Trophoblast cell (in vitro differentiated cells and primary cell): ENCODE data around the gene ATF6.

Experiments used
- DNase-seq, 2 donors: peaks; one replicate each; pipeline ENCODE4 v3.0.0-alpha.2; 2016
- H2AFZ ChIP-seq: 2 replicates; pipeline ENCODE4 v1.6.1; 2013; ENCODE audit warnings: low read length, moderate library complexity, mild to moderate bottlenecking; ENCODE audit not compliant: insufficient read depth, poor library complexity
- H2AK5ac ChIP-seq: 2 replicates; pipeline ENCODE4 v1.6.1; 2013; ENCODE audit warnings: mild to moderate bottlenecking, low read length
- H2BK120ac ChIP-seq: 2 replicates; pipeline ENCODE4 v1.6.1; 2013; ENCODE audit warnings: low read length, mild to moderate bottlenecking, moderate library complexity; ENCODE audit not compliant: insufficient read depth, poor library complexity
- H2BK12ac ChIP-seq: 2 replicates; pipeline ENCODE4 v1.6.1; 2013; ENCODE audit warnings: mild to moderate bottlenecking, low read length, moderate library complexity
- H2BK5ac ChIP-seq: 2 replicates; pipeline ENCODE4 v1.6.1; 2013; ENCODE audit warnings: low read length, low read depth, moderate library complexity, mild to moderate bottlenecking; ENCODE audit not compliant: poor library complexity
- H3K14ac ChIP-seq: 2 replicates; pipeline ENCODE4 v1.6.1; 2013; ENCODE audit warnings: mild to moderate bottlenecking, low read length
- H3K18ac ChIP-seq: 2 replicates; pipeline ENCODE4 v1.6.1; 2013; ENCODE audit warnings: mild to moderate bottlenecking, low read length
- H3K23ac ChIP-seq: 2 replicates; pipeline ENCODE4 v1.6.1; 2013; ENCODE audit warnings: low read length
- H3K27ac ChIP-seq: 2 replicates; pipeline ENCODE4 v1.5.1; 2013; ENCODE audit warnings: low read depth, mild to moderate bottlenecking, inconsistent platforms, low read length, moderate library complexity
- H3K27me3 ChIP-seq: 2 replicates; pipeline ENCODE4 v1.6.1; 2013; ENCODE audit warnings: inconsistent platforms, mild to moderate bottlenecking, low read length, moderate library complexity; ENCODE audit not compliant: insufficient read depth
- H3K36me3 ChIP-seq, 2 experiments: 1 replicate in 1 of 2; 2 replicates in 1 of 2; pipeline ENCODE4 v1.6.1; 2013; ENCODE audit warnings: low read length in 2 of 2, mild to moderate bottlenecking in 2 of 2, moderate library complexity in 1 of 2; ENCODE audit not compliant: insufficient read depth in 2 of 2, control insufficient read depth in 1 of 2
- H3K4ac ChIP-seq: 2 replicates; pipeline ENCODE4 v1.6.1; 2013; ENCODE audit warnings: low read depth, mild to moderate bottlenecking, low read length, moderate library complexity
- H3K4me1 ChIP-seq, 2 experiments: 1 replicate in 1 of 2; 2 replicates in 1 of 2; pipeline ENCODE4 v1.6.1; 2013; ENCODE audit warnings: low read length in 2 of 2, mild to moderate bottlenecking in 2 of 2, moderate library complexity in 1 of 2; ENCODE audit not compliant: insufficient read depth in 2 of 2, control insufficient read depth in 1 of 2
- H3K4me2 ChIP-seq: 2 replicates; pipeline ENCODE4 v1.6.1; 2013; ENCODE audit warnings: inconsistent platforms, mild to moderate bottlenecking, low read length, moderate library complexity
- H3K4me3 ChIP-seq: 2 replicates; pipeline ENCODE4 v1.5.1; 2013; ENCODE audit warnings: mild to moderate bottlenecking, low read depth, low read length, inconsistent platforms
- H3K79me1 ChIP-seq: one replicate; pipeline ENCODE4 v1.6.1; 2013; ENCODE audit warnings: low read length
- H3K79me2 ChIP-seq: 2 replicates; pipeline ENCODE4 v1.6.1; 2013; ENCODE audit warnings: low read length, mild to moderate bottlenecking; ENCODE audit not compliant: control insufficient read depth, insufficient read depth, poor library complexity
- H3K9ac ChIP-seq: 2 replicates; pipeline ENCODE4 v1.6.1; 2013; ENCODE audit warnings: mild to moderate bottlenecking, low read length
- H3K9me3 ChIP-seq: 2 replicates; pipeline ENCODE4 v1.6.1; 2013; ENCODE audit warnings: low read depth, mild to moderate bottlenecking, control low read depth, inconsistent platforms, low read length; ENCODE audit not compliant: insufficient read depth
- H4K12ac ChIP-seq: 2 replicates; pipeline ENCODE4 v1.6.1; 2013; ENCODE audit warnings: low read depth, mild to moderate bottlenecking, low read length, moderate library complexity
- H4K8ac ChIP-seq: 2 replicates; pipeline ENCODE4 v1.6.1; 2013; ENCODE audit warnings: low read depth, mild to moderate bottlenecking, low read length, moderate library complexity
- H4K91ac ChIP-seq: one replicate; pipeline ENCODE4 v1.6.1; 2013; ENCODE audit warnings: low read depth, mild to moderate bottlenecking, low read length, moderate library complexity
- WGBS: extraction: QIAGEN DNeasy Blood & Tissue Kit; methylation state at CpG from one replicate; pipeline ENCODE4 v1.1.7; 2013; ENCODE audit warnings: missing lambda C conversion rate; ENCODE audit not compliant: insufficient read length, insufficient coverage; ENCODE audit errors: extremely low coverage; 5-methylcytosine and 5-hydroxymethylcytosine counted together

Gene ATF6

DNA sequence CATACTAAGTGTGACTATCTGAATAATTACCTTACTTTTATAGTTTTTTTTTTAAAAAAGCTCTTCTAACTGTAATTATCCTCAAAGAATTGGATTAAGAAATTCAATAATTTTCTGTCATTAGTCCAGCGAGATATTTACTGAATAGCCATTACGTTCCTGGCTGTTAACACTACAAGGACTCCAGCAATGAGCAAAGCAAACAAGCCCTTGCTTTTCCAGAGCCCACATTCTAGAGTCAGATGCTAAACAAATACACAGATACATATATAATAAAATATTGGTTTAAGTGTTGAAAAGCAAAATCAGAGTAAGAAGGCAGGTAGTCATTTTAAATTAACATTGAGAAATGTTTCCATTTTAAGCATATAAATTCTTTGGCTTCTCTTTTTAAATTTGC is 118.4 kb downstream of the ATF6 start:
- no peak overlapping the region for H3K4me2 ChIP-seq
- H3K79me2 ChIP-seq, result no peaks in the 10 kb centered on the region
- no peak overlapping the region for H2BK5ac ChIP-seq
- DNase-seq, result no peak
- H3K27ac ChIP-seq, result no peak overlapping the region
- H2BK120ac ChIP-seq, result no peak overlapping the region
- no peak overlapping the region for H3K4me3 ChIP-seq
- no peak overlapping the region for H2AK5ac ChIP-seq
- no peaks in the 10 kb centered on the region for H3K4me1 ChIP-seq
- H3K9ac ChIP-seq, result no peak overlapping the region
- H2AFZ ChIP-seq, result no peak overlapping the region
- no peaks in the 10 kb centered on the region for H3K36me3 ChIP-seq
- H3K27me3 ChIP-seq, result no peaks in the 10 kb centered on the region
- H3K4ac ChIP-seq, result no peak overlapping the region
- no peak overlapping the region for H2BK12ac ChIP-seq
- no peak overlapping the region for H4K12ac ChIP-seq
- no peak overlapping the region for H3K23ac ChIP-seq
- no peaks in the 10 kb centered on the region for H3K79me1 ChIP-seq
- no CpG with 5 or more reads among the region's 2 CpGs for WGBS
- H4K91ac ChIP-seq, result no peak overlapping the region
- no peaks in the 10 kb centered on the region for H3K9me3 ChIP-seq
- H3K18ac ChIP-seq, result no peak overlapping the region
- H4K8ac ChIP-seq, result no peak overlapping the region
- no peak overlapping the region for H3K14ac ChIP-seq

DNA sequence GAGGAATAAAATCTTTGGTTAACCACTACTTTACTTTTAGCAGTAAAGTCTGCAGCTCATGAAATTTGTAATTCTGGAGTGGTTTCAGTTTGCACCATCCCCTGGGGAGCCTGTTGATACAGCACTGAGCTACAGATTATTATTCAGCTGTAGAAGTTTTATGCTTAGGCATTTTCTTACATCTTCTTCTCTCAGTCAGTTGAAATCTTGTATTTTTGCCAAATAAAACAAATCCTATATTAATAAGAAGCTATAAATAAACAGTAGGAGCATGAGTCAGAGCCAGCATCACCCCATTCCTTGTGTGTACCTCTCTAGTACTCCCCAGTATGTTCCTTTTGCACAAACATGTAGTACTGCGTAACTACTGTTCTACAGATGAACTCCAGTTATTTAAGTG is 118.9 kb downstream of the ATF6 start:
- H2AFZ ChIP-seq, result no peak overlapping the region
- no peak overlapping the region for H3K27ac ChIP-seq
- no peak overlapping the region for H3K9ac ChIP-seq
- H2BK5ac ChIP-seq, result no peak overlapping the region
- DNase-seq, result no peak
- H4K8ac ChIP-seq, result no peak overlapping the region
- H3K36me3 ChIP-seq, result no peaks in the 10 kb centered on the region
- no peak overlapping the region for H2AK5ac ChIP-seq
- H3K23ac ChIP-seq, result no peak overlapping the region
- no peak overlapping the region for H3K14ac ChIP-seq
- no peaks in the 10 kb centered on the region for H3K79me2 ChIP-seq
- H3K4me2 ChIP-seq, result no peak overlapping the region
- no peaks in the 10 kb centered on the region for H3K79me1 ChIP-seq
- H3K9me3 ChIP-seq, result no peaks in the 10 kb centered on the region
- no peak overlapping the region for H3K18ac ChIP-seq
- H4K91ac ChIP-seq, result no peak overlapping the region
- H3K4ac ChIP-seq, result no peak overlapping the region
- no peak overlapping the region for H3K4me3 ChIP-seq
- H2BK120ac ChIP-seq, result no peak overlapping the region
- H3K4me1 ChIP-seq, result no peaks in the 10 kb centered on the region
- no peak overlapping the region for H4K12ac ChIP-seq
- no peak overlapping the region for H2BK12ac ChIP-seq
- no CpG with 5 or more reads among the region's 1 CpG for whole genome bisulfite sequencing
- no peaks in the 10 kb centered on the region for H3K27me3 ChIP-seq

DNA sequence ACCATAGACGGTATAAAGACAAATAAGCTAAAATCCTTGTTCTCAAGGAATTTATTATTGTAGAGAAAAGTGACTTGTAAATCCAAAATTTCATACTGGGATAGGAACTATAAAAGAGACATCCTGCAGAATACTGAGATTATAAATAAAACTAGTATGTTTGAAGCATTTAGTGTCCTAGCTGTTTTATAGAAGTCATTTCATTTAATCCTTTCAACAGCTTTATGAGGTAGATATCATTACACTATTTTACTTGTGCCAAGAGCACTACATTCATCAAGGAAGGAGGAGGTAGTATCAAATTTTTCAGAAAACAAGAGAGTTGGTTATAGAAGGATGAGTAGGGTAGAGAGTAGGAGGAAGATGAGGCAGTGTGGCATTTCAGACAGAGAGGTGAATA is 119.6 kb downstream of the ATF6 start:
- Histone ChIP-seq H3K18ac (no peak overlapping the region), H4K91ac (no peak overlapping the region), H4K12ac (no peak overlapping the region), H4K8ac (no peak overlapping the region), H3K4me1 (no peaks in the 10 kb centered on the region), H3K23ac (no peak overlapping the region), H2BK12ac (no peak overlapping the region), H2AFZ (no peak overlapping the region), H3K27me3 (no peaks in the 10 kb centered on the region), H2AK5ac (no peak overlapping the region), H3K27ac (no peak overlapping the region), H2BK5ac (no peak overlapping the region), H3K79me2 (no peaks in the 10 kb centered on the region), H3K14ac (no peak overlapping the region), H2BK120ac (no peak overlapping the region), H3K4me3 (no peak overlapping the region), H3K79me1 (no peaks in the 10 kb centered on the region), H3K4me2 (no peak overlapping the region), H3K9me3 (no peaks in the 10 kb centered on the region), H3K4ac (no peak overlapping the region), H3K9ac (no peak overlapping the region), H3K36me3 (peaks cover 0 to 3% of the 10 kb centered on the region in 2 experiments)
- no CpG with 5 or more reads among the region's 1 CpG for WGBS
- no peak for DNase-seq

DNA sequence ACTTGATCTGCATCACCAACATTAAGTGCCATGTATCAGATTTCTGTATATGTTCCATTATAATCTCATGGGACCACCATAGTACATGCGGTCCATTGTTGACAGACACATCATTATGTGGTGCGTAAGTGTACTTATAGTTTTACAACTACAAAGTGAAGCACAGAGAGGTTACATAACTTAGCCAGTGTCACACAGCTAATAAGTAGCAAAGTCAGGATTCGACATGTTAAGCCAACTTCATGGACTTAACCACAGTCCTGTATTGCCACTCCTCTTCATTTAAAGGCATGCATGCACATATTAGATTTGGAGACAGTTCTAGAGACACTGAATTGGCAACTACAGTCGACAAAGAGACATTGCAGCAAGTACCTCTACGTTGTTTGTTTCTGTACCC is 120.5 kb downstream of the ATF6 start:
- no CpG with 5 or more reads among the region's 5 CpGs for WGBS

More for the DNA sequence above, 120.5 kb downstream of the ATF6 start:
- no peak overlapping the region for H3K4ac ChIP-seq
- no peaks in the 10 kb centered on the region for H3K9me3 ChIP-seq
- no peak overlapping the region for H3K23ac ChIP-seq
- H3K27me3 ChIP-seq, result no peaks in the 10 kb centered on the region
- no peak overlapping the region for H2BK5ac ChIP-seq
- no peak overlapping the region for H3K27ac ChIP-seq
- H2AK5ac ChIP-seq, result no peak overlapping the region
- H3K79me2 ChIP-seq, result no peaks in the 10 kb centered on the region
- H2AFZ ChIP-seq, result no peak overlapping the region
- H3K14ac ChIP-seq, result no peak overlapping the region
- H3K36me3 ChIP-seq, result peaks cover 6 to 8% of the 10 kb centered on the region in 2 experiments
- H3K79me1 ChIP-seq, result no peaks in the 10 kb centered on the region
- no peak for DNase-seq
- H3K4me2 ChIP-seq, result no peak overlapping the region
- H4K8ac ChIP-seq, result no peak overlapping the region
- no peaks in the 10 kb centered on the region for H3K4me1 ChIP-seq
- H2BK12ac ChIP-seq, result no peak overlapping the region
- H4K12ac ChIP-seq, result no peak overlapping the region
- no peak overlapping the region for H3K18ac ChIP-seq
- H3K4me3 ChIP-seq, result no peak overlapping the region
- H4K91ac ChIP-seq, result no peak overlapping the region
- no peak overlapping the region for H3K9ac ChIP-seq
- no peak overlapping the region for H2BK120ac ChIP-seq
